ENCODE measurements around the gene HS3ST3B1.

HS3ST3B1 gene

DNA sequence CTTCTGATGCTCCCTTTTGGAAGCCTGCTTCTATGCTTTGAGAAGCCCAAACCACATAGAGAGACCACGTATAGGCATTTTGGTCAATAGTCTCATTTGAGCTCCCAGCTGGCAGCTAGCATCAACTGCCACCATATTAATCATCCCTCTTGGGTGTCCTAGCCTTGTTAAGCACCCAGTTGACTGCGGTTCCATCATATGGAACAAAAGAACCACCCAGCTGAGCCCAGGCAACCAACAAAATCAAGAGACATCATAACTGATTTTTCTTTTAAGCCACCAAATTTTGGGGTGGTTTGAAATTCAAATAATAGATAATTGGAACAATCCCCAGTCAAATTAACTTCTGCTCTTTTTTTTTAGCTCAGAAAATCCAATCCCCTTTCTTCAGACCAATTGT is 53.9 kb downstream of the HS3ST3B1 start:
- no peak for DNase-seq (ENCODE audit: low read depth)

- no peak for DNase-seq (ENCODE audit: low read depth)
Measured at GRCh38 chr17:14355556-14355955, 54.7 kb downstream of the HS3ST3B1 start.

DNA sequence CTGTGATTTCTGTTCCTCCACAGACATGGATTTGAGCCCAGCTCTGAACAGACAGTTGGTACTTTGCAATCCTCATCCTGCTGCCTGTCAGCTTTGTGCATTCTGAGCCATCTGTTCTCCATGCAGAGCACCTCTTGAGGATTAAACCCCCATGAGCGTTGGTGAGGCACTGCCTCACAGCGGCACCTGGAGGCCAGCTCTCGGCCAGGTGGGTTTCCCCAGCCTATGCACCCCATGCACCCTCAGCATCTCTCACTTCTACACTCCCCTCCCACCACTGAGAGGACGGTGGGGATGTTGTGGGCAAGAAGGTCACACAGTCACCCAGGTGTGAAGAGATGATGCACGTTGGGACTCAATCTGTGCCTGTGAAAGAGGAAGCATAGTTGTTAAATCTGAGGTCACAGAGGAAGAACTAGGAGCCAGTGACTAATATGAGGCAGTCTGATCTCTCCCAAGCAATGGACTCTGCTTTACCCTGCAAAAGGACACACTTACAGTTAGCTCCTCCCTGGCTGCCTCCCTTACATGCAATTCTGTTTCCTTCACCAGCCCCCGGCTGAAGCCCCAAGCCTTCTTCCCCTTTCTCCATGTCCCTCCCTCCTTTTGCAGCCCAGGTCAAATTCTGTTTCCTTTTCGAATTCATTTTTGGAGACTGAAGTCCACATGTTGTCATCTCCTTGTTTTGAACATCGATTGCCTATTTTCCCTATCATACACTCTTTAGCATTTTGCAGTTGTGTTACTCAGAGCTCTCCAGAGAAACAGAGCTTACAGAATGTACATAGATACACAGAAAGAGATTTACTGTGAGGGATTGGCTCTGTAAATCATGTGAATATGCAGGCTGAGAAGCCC is 58.5 kb downstream of the HS3ST3B1 start:
- no peak for DNase-seq (ENCODE audit: low read depth)

DNA sequence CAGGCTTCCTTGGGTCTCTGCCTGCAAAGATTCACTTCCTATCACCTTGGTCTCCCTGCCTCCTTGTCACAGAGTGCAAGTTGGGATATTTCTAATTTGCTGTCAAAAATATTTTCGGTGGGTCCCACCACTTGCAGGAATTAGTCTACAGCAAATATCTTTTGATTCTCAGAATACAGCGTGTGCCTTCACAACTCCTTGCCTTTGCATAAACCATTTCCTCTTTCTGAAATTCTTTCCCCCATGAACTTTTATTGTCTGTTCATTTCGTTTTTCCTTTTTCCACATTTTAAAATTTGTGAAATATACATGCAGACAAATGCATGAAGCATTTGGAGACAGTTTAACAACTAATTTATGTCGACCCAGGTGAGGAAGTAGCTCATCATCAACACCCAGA is 60.0 kb downstream of the HS3ST3B1 start:
- no peak for DNase-seq (ENCODE audit: low read depth)

- no peak for DNase-seq (ENCODE audit: low read depth)
Measured at GRCh38 chr17:14361470-14361869, 60.6 kb downstream of the HS3ST3B1 start.

- no peak for DNase-seq (ENCODE audit: low read depth)
Measured at GRCh38 chr17:14361945-14362508, 61.1 kb downstream of the HS3ST3B1 start.

- no peak for DNase-seq (ENCODE audit: low read depth)
Measured at GRCh38 chr17:14366199-14366598, 65.3 kb downstream of the HS3ST3B1 start.

GRCh38 chr17:14372461-14372860 is 71.6 kb downstream of the HS3ST3B1 start:
- DNase-seq (ENCODE audit: low read depth) = no peak

- DNase-seq (ENCODE audit: low read depth) = no peak
Measured at GRCh38 chr17:14372905-14373613, 72.2 kb downstream of the HS3ST3B1 start.

- DNase-seq (ENCODE audit: low read depth) = no peak
Measured at GRCh38 chr17:14373614-14374259, 72.9 kb downstream of the HS3ST3B1 start.

- DNase-seq (ENCODE audit: low read depth) = no peak
Measured at GRCh38 chr17:14374268-14374667, 73.4 kb downstream of the HS3ST3B1 start.

DNA sequence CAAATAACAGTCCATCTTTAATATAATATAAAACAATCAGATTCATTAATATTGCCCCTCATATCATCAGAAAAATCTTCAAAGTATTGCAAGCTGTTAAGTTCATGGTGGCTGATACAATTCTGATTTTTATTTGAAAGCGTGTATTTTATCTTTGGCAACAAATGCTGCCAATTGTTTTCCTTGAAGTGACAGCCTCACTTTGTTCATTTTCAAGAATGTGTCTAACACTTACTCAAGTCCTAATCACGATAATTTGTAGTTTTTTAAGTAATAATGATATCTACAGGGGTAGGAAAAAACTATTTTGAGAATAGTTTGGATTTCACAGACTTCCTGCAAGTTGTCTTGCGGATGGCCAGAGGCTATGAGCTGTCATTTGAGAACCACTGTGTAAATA is 75.8 kb downstream of the HS3ST3B1 start:
- no peak for DNase-seq (ENCODE audit: low read depth)

- DNase-seq (ENCODE audit: low read depth) = no peak
Measured at GRCh38 chr17:14381606-14382005, 80.7 kb downstream of the HS3ST3B1 start.

DNA sequence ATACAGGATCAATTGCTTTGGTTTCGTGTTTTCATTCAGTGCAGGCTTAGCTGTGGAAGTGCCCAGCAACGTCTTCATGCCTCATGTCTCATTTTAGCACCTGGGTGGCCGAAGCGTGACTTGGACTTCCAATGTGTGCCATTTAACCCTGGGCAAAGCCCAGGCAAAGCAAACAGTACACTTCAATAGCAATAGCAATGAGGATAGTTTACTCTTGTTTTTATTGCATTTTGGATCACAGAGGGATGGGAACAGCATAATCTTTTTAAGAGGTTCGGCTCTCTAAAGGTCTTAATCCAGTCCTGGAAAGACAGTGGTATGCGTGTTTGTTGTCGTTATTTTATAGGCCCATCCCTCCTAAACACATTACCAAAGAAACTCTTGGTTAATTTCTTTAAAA is 86.2 kb downstream of the HS3ST3B1 start:
- DNase-seq (ENCODE audit: low read depth) = no peak

- DNase-seq (ENCODE audit: low read depth) = no peak
Measured at GRCh38 chr17:14389681-14390080, 88.8 kb downstream of the HS3ST3B1 start.

GRCh38 chr17:14393723-14394122 is 92.8 kb downstream of the HS3ST3B1 start:
- no peak for DNase-seq (ENCODE audit: low read depth)

GRCh38 chr17:14395255-14395654 is 94.4 kb downstream of the HS3ST3B1 start:
- DNase-seq (ENCODE audit: low read depth) = no peak

- no peak for DNase-seq (ENCODE audit: low read depth)
Measured at GRCh38 chr17:14396547-14396946, 95.7 kb downstream of the HS3ST3B1 start.

- DNase-seq (ENCODE audit: low read depth) = no peak
Measured at GRCh38 chr17:14398766-14399165, 97.9 kb downstream of the HS3ST3B1 start.
